GM19452 (cell line): ENCODE measurements around the gene HSPA1A.
A peak's percentile ranks its signal among the peaks of the same experiment; 100 is the strongest.

Source experiments
- ATAC-seq: cut with Tn5 transposase; IDR thresholded peaks from one replicate; pipeline ENCODE4 v1.9.1; 2021; ENCODE audit not compliant: unreplicated experiment

The HSPA1A gene

GRCh38 chr6:31815025-31815838, at the start of gene HSPA1A, which contains the start of gene HSPA1L:
TSS of gene HSPA1A (plus strand) at chr6:31815543. CDS start at chr6:31815757, 214 bp downstream.
TSS of gene HSPA1L (minus strand) at chr6:31815283. CDS start at chr6:31811972, 3,311 bp downstream.
- ATAC-seq: no peak

- ATAC-seq: no peak
Measured at GRCh38 chr6:31765559-31765909, 49.8 kb upstream of the HSPA1A start.

- ATAC-seq: no peak
Measured at GRCh38 chr6:31765910-31766794, 49.2 kb upstream of the HSPA1A start.

GRCh38 chr6:31767096-31767645, 48.2 kb upstream of the HSPA1A start:
- ATAC-seq: no peak

GRCh38 chr6:31768363-31769257, 46.7 kb upstream of the HSPA1A start:
- no peak for ATAC-seq

GRCh38 chr6:31769684-31770371, 45.5 kb upstream of the HSPA1A start:
- ATAC-seq: no peak

- no peak for ATAC-seq
Measured at GRCh38 chr6:31770860-31771259, 44.5 kb upstream of the HSPA1A start.

GRCh38 chr6:31771992-31772358, 43.4 kb upstream of the HSPA1A start:
- no peak for ATAC-seq

GRCh38 chr6:31775184-31775583, 40.2 kb upstream of the HSPA1A start:
- no peak for ATAC-seq

- ATAC-seq: no peak
Measured at GRCh38 chr6:31775633-31776484, 39.5 kb upstream of the HSPA1A start.

- peak; percentile 21 for ATAC-seq
Measured at GRCh38 chr6:31776485-31776988, 38.8 kb upstream of the HSPA1A start.

- ATAC-seq: peak; percentile 61
Measured at GRCh38 chr6:31776989-31777666, 38.2 kb upstream of the HSPA1A start, which contains the start of gene VWA7. TSS of gene VWA7 (minus strand) at chr6:31777328. CDS start at chr6:31776779, 549 bp downstream.

GRCh38 chr6:31777667-31778050, 37.7 kb upstream of the HSPA1A start:
- ATAC-seq: no peak

- ATAC-seq: no peak
Measured at GRCh38 chr6:31778193-31778592, 37.1 kb upstream of the HSPA1A start.

GRCh38 chr6:31778999-31779885, 36.1 kb upstream of the HSPA1A start:
- no peak for ATAC-seq

- ATAC-seq: no peak
Measured at GRCh38 chr6:31779908-31780307, 35.4 kb upstream of the HSPA1A start.

GRCh38 chr6:31780507-31781243, 34.7 kb upstream of the HSPA1A start:
- no peak for ATAC-seq
